HG03378 (cell line): Measurements from ENCODE around the gene NGFR.
"Not testable (repeated sequence)": the region's sequence is repeated elsewhere in the genome, so short reads cannot be mapped to it uniquely, and the experiment has no call there.

Experiments
- ATAC-seq: cut with Tn5 transposase; IDR thresholded peaks from one replicate; pipeline ENCODE4 v1.9.1; 2021; ENCODE audit warnings: mild to moderate bottlenecking, moderate library complexity; ENCODE audit not compliant: unreplicated experiment

NGFR gene

GRCh38 chr17:49495842-49496182 lies 719 bp downstream of the NGFR start:
- no peak for ATAC-seq

DNA sequence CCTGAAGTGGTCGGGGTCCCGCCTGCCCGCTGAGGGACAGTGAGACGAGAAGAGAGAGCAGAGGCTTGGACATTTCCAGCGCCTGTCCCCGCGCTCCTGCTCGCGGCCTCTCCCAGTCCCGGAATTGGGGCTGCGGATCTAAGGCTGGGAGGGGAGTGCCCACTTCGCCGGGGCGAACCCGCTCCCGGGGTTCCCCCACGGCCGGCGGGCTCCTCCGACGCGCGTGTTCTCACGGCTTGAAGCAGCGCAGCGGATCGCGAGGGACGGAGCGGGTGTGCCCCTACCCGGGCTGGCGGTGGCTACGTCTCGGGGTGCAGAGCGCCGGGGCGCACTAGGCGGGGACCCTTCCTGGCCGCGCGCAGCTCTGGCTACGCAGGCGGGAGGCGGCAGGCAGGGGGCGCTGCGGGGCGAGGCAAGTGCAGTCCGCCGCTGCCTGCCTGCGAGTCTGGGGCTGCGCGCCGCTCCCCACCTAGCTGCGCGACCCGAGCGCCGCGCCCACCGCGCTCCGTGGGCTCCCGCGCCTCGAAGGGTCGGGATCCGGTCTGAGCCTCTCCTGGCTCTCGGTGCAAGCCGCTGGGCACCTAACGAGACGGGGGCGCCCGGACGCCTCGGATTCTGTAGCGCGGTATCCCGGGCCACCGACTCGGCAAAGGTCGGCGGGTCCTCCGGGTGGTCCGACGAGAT lies 1.2 kb downstream of the NGFR start:
- no peak for ATAC-seq

GRCh38 chr17:49496867-49497147 lies 1.7 kb downstream of the NGFR start:
- no peak for ATAC-seq

DNA sequence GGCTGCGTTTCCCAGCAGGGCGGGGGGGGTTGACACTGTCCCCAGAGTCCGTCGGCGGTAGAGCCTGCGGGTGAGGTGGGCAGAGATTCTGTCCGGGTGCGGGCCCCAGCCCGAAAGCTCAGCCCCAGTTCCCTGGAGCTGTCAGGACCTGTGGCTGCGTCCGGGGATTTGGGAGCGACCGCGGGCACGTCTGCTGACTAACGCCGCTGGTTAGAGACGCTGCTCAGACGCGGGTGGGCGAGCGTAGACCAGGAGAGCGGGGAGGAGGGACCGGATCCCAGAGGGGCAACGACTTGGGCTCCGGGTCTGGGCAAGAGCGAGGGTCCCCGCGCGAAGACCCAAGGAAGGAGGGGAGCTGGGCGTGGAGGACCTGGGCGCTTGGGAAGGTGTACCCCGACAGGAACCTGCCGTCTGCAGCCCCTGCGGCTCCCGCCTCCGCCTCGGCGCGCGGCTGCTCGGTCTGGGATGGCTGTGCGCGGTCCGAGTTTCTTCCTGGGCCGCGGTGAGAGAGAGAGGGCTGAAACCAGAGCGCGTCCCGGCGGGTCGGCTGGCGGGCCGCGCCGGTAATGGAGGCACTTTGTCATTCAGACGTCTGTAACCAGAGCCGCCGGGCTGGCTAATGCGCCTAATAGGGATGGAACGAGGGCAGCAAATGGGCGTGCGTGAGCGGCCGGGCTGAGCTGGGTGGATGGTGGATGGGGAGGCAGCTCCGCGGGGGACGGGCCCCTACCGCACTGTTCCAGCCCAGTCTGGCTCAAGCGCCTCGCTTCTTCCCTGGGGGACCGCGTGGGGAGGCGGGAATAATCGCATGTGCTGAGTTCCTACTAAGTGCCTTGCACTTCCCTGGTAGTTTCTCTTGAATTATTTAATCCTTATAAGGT lies 2.3 kb downstream of the NGFR start:
- ATAC-seq = no peak

DNA sequence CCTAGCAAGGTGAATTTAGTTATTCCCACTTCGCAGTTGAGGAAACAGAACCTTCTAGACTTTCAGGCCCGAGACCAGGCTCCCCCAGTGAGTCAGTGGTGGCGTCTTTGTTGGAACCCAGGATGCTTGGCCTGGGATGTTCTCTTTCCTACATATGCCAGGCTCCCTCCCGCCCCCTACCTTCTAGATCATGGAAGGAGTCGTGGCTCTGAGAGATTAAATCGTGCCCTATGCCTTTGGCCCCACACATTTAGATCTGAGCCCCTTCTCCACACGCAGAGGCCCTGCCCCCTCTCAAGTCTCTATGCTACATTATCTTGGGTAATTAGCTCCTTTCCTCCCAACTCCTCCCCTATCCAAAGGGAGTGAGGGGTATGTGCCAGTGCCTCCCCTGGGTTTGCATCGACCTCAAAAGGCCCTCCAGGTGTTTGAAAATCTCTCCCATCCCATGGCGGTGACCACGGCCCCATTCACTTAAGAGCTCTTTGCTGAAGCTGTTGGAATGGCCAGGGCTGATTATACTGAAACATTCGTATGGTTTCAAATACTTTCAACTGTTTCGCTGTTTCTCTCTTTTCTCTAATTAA lies 3.0 kb downstream of the NGFR start:
- no peak for ATAC-seq

DNA sequence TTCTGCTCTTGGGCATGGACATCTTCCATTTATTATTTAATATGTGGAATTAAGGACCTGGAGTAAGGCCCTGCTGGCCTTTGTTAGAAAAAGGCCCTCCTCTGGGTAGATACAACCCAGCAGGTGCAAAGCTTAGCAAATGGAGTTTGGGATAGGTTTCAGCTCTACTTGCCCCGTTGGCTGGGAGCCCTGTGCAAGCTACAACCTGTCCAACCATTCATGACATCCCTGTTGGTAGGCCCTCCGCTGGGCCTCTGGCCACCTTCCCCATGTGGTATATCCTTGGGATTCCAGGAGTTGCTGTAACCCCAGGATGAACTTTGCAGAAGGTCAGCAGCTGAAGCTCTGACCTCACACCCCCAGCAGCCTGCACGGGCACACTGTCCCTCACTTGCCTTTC lies 6.4 kb downstream of the NGFR start:
- ATAC-seq = no peak

DNA sequence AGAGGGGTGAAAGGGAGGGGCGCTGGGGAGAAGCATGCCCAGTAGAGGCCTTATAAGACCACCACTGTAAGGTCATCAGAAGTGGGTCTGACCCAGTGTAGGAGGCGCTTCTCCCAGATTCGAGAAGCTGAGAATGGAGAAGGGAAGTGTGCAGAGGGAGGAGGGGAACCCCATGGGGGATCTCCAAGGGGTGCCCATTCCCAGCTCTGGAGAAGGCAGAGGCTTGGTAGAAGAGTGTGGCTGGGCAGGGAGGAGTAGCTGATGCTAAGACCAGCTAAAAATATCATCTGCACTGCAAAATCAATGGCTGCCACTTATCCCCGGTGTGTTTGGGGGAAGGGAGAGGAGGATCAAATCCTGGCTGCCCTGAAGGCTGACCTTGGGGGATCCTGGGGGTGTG lies 7.2 kb downstream of the NGFR start:
- ATAC-seq = no peak

GRCh38 chr17:49502680-49503079 lies 7.6 kb downstream of the NGFR start:
- not testable (repeated sequence) for ATAC-seq

- no peak for ATAC-seq
These were observed 9.3 kb downstream of the NGFR start for GRCh38 chr17:49504369-49504768.

DNA sequence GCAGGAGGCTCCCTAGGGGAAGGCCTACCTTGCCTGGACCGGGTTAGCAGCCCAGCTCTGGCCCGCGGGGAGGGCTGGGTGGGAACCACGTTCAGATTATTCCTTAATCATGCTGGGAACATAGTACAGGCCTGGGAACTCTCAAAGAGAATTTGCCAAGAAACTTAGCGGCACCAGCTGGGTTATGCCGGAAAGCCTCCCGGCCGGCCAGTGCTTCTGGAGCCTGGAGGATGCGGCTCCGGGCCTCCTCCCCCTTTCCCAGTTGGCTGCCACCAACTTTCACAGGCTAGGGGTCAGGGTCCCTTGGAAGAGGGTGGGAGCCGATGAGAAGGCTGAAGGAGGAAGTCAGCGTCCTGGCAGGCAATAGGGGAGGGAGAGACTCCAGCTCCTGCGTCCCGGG lies 10.8 kb downstream of the NGFR start:
- no peak for ATAC-seq

GRCh38 chr17:49506282-49506681 lies 11.2 kb downstream of the NGFR start:
- no peak for ATAC-seq

GRCh38 chr17:49508061-49508865 lies 13.2 kb downstream of the NGFR start:
- ATAC-seq = no peak

DNA sequence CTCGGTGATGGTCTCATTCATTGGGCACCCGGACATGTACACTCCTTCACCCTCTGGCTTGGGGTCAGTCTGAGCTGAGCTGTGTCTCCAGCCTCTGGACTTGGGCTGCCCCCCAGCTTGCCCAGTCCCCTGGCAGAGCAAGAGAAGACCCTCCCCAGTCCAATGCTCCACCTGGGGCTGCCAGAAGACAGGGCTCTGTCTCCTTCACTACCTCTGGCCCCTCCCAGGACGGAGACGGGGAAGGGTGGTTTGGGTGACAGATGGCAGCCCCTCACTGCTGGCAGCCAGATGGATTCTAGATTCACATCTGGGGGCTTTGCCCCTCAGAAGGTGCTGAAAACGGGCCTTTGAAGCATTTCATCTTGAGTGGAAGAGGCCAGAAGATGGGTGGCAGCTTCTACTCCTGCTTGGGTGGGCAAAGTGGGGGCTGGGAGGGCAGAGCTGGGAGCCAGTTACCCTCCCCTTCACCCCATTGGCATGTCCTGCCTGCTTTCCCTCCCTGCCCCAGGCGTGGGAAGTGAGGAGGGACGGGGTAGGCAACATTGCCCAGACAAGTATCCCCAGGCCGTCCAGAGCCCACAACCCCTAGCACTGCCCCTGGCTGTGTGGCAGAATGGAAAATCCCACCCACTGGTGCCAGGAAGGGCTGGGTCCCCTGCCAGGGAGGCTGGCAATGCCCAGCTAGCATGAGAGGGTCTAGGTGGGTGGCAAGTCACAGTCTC lies 13.9 kb downstream of the NGFR start:
- no peak for ATAC-seq

GRCh38 chr17:49509588-49509917 lies 14.5 kb downstream of the NGFR start:
- no peak for ATAC-seq

GRCh38 chr17:49510059-49510719 lies 15.1 kb downstream of the NGFR start:
- no peak for ATAC-seq

GRCh38 chr17:49510720-49511110 lies 15.6 kb downstream of the NGFR start:
- no peak for ATAC-seq

GRCh38 chr17:49511810-49512209 lies 16.7 kb downstream of the NGFR start:
- ATAC-seq = no peak

GRCh38 chr17:49512296-49513043 lies 17.4 kb downstream of the NGFR start:
- ATAC-seq = no peak

GRCh38 chr17:49513044-49513395 lies 17.9 kb downstream of the NGFR start:
- no peak for ATAC-seq

- no peak for ATAC-seq
These were observed 18.5 kb downstream of the NGFR start for GRCh38 chr17:49513641-49514040.
